Upper lobe of left lung (tissue), 6 donors: Measurements from ENCODE around the gene LGI4. TPM values are rescaled to one million over a fixed set of nuclear protein-coding genes. Genes with fewer than 3 reads are reported as not detected.

Experiments
- ATAC-seq, 2 donors: fragments of 200-7000 bp; cut with Tn5 transposase; one replicate each; pipeline ENCODE4 v1.9.1; 2022; ENCODE audit warnings: mild to moderate bottlenecking in 2 of 2, moderate library complexity in 2 of 2; ENCODE audit not compliant: low FRiP score in 2 of 2
- DNase-seq, 2 donors: peaks; one replicate each; pipeline ENCODE4 v3.0.0-alpha.2; 2019 to 2020
- H3K27ac ChIP-seq, 4 donors: fragments of 200-600 bp; sonication (generic); one replicate each; pipeline ENCODE4 v1.5.1; 2016 to 2019
- H3K27me3 ChIP-seq, 4 donors: fragments of 200-600 bp; sonication (generic); one replicate each; pipeline ENCODE4 v1.5.1; 2017 to 2019
- H3K36me3 ChIP-seq, 4 donors: fragments of 200-600 bp; sonication (generic); one replicate each; pipeline ENCODE4 v1.5.1; 2016 to 2019
- H3K4me1 ChIP-seq, 4 donors: fragments of 200-600 bp; sonication (generic); one replicate each; pipeline ENCODE4 v1.5.1; 2018 to 2019
- H3K4me3 ChIP-seq, 4 donors: fragments of 200-600 bp; sonication (generic); one replicate each; pipeline ENCODE4 v1.5.1; 2017 to 2019; ENCODE audit warnings: mild to moderate bottlenecking in 2 of 4, moderate library complexity in 1 of 4
- H3K9me3 ChIP-seq, 4 donors: fragments of 200-600 bp; sonication (generic); one replicate each; pipeline ENCODE4 v1.5.1; 2018 to 2019
- CTCF ChIP-seq, 6 experiments: fragments of 450-650 bp in 4 of 6; fragments of 200-600 bp in 2 of 6; sonication (generic) in 2 of 6; IDR thresholded peaks; one replicate each; pipeline ENCODE4 v1.5.1; 2016 to 2019; ENCODE audit warnings: antibody characterized with exemption in 6 of 6
- EP300 ChIP-seq, 4 donors: sonication (generic); formaldehyde crosslinking; IDR thresholded peaks; one replicate each; pipeline ENCODE4 v1.5.1; 2017; ENCODE audit warnings: antibody characterized with exemption in 4 of 4, control low read depth in 2 of 4
- POLR2A ChIP-seq, 4 donors: fragments of 450-650 bp; IDR thresholded peaks; one replicate each; pipeline ENCODE4 v1.5.1; 2016 to 2017; ENCODE audit warnings: antibody characterized with exemption in 4 of 4, mild to moderate bottlenecking in 2 of 4
- POLR2AphosphoS5 ChIP-seq, 2 donors: sonication (generic); formaldehyde crosslinking; IDR thresholded peaks; one replicate each; pipeline ENCODE4 v1.5.1; 2017; ENCODE audit warnings: antibody characterized with exemption in 2 of 2
- WGBS, 2 donors: methylation state at CpG; one replicate each; pipeline ENCODE4 v1.1.5; 2017 to 2018; 5-methylcytosine and 5-hydroxymethylcytosine counted together
- total RNA-seq, 6 donors: library from RNA; depleted of rRNA in 4 of 6; stranded (reverse); fragments of >200 nt in 4 of 6; gene quantifications; one replicate each; pipeline versions ENCODE4 v1.1.0 to v1.2.1, GENCODE V29; 2016 to 2021
- donor health status: DM: no; HTN: no; CAD: no; lungs with moderate emphysema.
- donor health status: DM: no; HTN: yes; CAD: no; lungs with severe emphysema.

LGI4 gene
- total RNA-seq, 6 donors from 2014 or later: 3.3 to 25.3 (median 7.1) TPM

- Histone ChIP-seq H3K9me3 (no peaks in the 10 kb centered on the region), H3K4me3 (no peak overlapping the region), H3K27ac (no peak overlapping the region), H3K27me3 (no peaks in the 10 kb centered on the region), H3K4me1 (peaks cover 8 to 12% (median 9%) of the 10 kb centered on the region in 4 donors), H3K36me3 (no peaks in the 10 kb centered on the region)
- no peak for ATAC-seq
- 88 to 89% methylated on average over 9 to 11 of the region's 11 CpGs for WGBS, 2 donors
- DNase-seq: peak in 1 of 2 donors; percentile 75
- no peak for TF ChIP-seq CTCF (IDR thresholded peaks at IDR 0.05)
- no peak for TF ChIP-seq EP300 (IDR thresholded peaks at IDR 0.05)
- TF ChIP-seq POLR2A (IDR thresholded peaks at IDR 0.05): no peak
- no peak for TF ChIP-seq POLR2AphosphoS5 (IDR thresholded peaks at IDR 0.05)
Measured at GRCh38 chr19:35093941-35094647, 40.8 kb downstream of the LGI4 start.

GRCh38 chr19:35093430-35093829 lies 41.4 kb downstream of the LGI4 start:
- H3K27me3 ChIP-seq: no peaks in the 10 kb centered on the region
- no peak overlapping the region for H3K27ac ChIP-seq
- DNase-seq: no peak
- WGBS, 2 donors: 96 to 98% methylated on average over 5 of the region's 5 CpGs
- no peaks in the 10 kb centered on the region for H3K36me3 ChIP-seq
- no peak overlapping the region for H3K4me3 ChIP-seq
- H3K4me1 ChIP-seq: peaks cover 8 to 12% (median 9%) of the 10 kb centered on the region in 4 donors
- no peak for ATAC-seq
- TF ChIP-seq POLR2A (IDR thresholded peaks at IDR 0.05): no peak
- no peak for TF ChIP-seq CTCF (IDR thresholded peaks at IDR 0.05)
- no peak for TF ChIP-seq EP300 (IDR thresholded peaks at IDR 0.05)
- TF ChIP-seq POLR2AphosphoS5 (IDR thresholded peaks at IDR 0.05): no peak
- H3K9me3 ChIP-seq: no peaks in the 10 kb centered on the region

DNA sequence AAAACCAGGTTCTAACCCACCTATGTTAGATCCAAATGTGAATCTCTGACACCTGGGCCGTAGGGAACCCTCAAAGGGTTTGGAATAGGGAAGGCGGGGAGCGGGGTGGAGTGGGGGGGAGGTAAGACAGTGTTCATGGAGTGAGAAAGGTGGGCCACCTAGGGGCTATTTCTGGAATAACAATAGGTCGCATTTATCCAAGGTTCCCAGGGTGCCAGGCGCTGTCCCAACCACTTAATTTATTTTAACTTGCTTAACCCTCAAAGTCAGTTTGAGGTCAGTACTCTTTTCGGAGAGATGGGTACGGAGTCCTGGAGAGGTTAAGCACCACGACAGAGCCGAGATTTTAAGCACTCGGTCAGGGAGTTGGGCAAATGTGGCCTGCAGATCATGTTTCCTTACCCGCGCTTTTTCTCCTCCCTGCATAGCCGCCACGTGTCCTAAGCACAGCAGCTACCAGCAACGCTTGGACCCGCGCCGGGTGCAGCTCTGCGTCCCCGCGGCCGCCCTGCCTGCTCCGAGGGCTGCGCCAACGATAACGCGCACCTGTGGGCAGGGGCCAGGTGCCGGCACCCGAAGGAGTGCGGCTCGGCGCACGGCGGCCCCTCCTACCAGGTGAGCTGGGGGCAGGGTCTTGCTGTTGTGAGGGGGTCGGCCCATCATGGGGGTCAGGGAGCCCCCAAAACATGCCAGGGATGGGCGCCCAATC lies 44.2 kb downstream of the LGI4 start:
- WGBS, 2 donors: 8 to 14% methylated on average over 16 to 36 of the region's 36 CpGs
- H3K27me3 ChIP-seq: no peaks in the 10 kb centered on the region
- no peaks in the 10 kb centered on the region for H3K9me3 ChIP-seq
- TF ChIP-seq EP300 (IDR thresholded peaks at IDR 0.05) (no peak), CTCF (IDR thresholded peaks at IDR 0.05) (peak; percentile 33 to 66 (median 58)), POLR2AphosphoS5 (IDR thresholded peaks at IDR 0.05) (no peak), POLR2A (IDR thresholded peaks at IDR 0.05) (no peak)
- H3K36me3 ChIP-seq: no peaks in the 10 kb centered on the region
- DNase-seq (peak; percentile 65 to 86), ATAC-seq (peak; percentile 85 to 87)
- peaks cover 8 to 12% (median 9%) of the 10 kb centered on the region in 4 donors for H3K4me1 ChIP-seq
- H3K27ac ChIP-seq: no peak overlapping the region
- H3K4me3 ChIP-seq: peak overlapping the region in 2 of 4 donors; percentile 10 to 15

- no peaks in the 10 kb centered on the region for H3K27me3 ChIP-seq
- no peak for ATAC-seq
Measured at GRCh38 chr19:35090160-35090505, 44.7 kb downstream of the LGI4 start.

More at GRCh38 chr19:35090160-35090505, 44.7 kb downstream of the LGI4 start:
- Histone ChIP-seq H3K27ac (no peak overlapping the region), H3K4me1 (peaks cover 8 to 12% (median 9%) of the 10 kb centered on the region in 4 donors), H3K9me3 (no peaks in the 10 kb centered on the region), H3K4me3 (peak overlapping the region in 1 of 4 donors; percentile 15), H3K36me3 (no peaks in the 10 kb centered on the region)
- no peak for TF ChIP-seq EP300 (IDR thresholded peaks at IDR 0.05)
- no peak for TF ChIP-seq POLR2A (IDR thresholded peaks at IDR 0.05)
- TF ChIP-seq POLR2AphosphoS5 (IDR thresholded peaks at IDR 0.05): no peak
- no peak for TF ChIP-seq CTCF (IDR thresholded peaks at IDR 0.05)
- no peak for DNase-seq
- WGBS, 2 donors: 28 to 41% methylated on average over 9 of the region's 9 CpGs
